Suppressor macrophage treated with lipopolysaccharide for 1 hour (primary cell): ENCODE data around the gene GALK2.
"Not testable (repeated sequence)": the region's sequence is repeated elsewhere in the genome, so short reads cannot be mapped to it uniquely, and the experiment has no call there.

ENCODE experiments used
- DNase-seq, 3 donors: peaks; one replicate each; pipeline ENCODE4 v3.0.0-alpha.2; 2020 to 2022

Gene GALK2

GRCh38 chr15:49287481-49287880 lies 117.4 kb downstream of the GALK2 start:
- DNase-seq, result no peak

DNA sequence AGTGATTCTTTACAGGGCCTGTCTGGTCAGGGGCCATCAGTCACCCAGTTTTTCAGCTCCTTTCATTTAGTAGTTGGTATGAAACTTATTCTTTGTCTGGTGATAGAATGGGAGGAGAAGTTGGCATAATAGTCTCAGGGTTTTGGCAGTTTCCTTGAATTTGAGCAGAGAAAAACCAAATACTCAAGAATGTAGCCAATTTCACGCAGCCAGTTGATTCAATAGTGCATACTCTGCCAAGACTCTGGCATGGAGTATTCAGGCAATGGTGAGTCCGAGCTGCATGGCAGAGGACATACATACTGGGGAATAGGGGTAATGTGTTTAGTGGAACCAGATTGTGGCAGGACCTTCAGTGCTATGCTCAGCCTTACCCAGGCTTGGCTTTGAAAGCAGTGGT lies 118.3 kb downstream of the GALK2 start:
- DNase-seq, result no peak

DNA sequence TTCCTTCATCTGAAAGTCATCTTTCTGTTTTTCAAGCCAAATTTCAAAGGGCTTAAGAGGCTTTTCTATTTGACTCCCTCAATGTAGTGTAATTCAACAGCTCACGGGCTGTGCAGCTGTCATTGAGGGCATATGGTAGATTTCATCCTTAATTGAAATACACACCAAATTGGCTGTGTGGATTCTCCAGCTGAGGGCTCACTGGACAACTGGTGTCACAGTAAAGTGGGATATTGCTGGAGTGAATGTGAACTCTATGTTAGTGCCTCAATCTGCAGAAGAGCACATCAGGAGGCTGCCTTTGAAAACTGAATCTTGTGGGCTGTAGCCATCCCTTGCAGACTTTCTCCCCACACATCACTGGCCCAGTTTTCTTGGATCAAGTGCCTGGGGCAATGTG lies 120.1 kb downstream of the GALK2 start:
- no peak for DNase-seq

- no peak for DNase-seq
Observed at GRCh38 chr15:49293941-49294340, 123.9 kb downstream of the GALK2 start.

GRCh38 chr15:49296258-49296657 lies 126.2 kb downstream of the GALK2 start:
- no peak for DNase-seq

DNA sequence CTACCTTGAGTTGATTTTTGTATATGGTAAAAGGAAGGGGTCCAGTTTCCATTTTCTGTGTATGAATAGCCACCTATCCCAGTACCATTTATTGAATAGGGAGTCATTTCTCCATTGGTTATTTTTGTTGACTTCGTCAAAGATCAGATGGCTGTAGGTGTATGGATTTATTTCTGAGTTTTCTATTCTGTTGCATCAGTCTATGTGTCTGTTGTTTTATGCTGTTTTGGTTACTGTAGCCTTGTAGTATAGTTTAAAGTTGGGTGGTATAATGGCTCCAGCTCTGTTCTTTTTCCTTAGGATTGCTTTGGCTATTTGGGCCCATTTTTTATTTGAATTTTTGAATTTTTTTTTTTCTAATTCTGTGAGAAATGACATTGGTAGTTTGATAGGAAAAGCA lies 127.5 kb downstream of the GALK2 start:
- no peak for DNase-seq

- no peak for DNase-seq
Observed at GRCh38 chr15:49300856-49301255, 130.8 kb downstream of the GALK2 start.

DNA sequence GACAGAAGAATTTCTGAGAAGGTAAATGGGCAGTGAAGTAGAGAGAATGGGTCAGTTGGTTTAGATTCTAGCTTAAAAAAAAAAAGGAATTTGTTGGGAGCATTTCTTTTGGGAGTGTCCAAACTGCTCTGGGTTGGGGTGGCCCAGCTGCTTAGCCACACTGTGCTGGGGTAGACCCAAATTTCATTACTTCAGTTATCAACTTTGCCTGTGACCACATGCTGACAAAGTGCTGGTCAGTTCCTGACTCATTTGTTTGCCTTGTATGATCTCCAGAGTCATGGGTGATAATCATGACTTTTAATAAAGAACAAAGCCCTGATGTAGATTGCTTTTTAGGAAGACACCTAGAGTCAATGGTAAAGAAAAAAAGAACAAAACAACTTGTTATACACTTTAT lies 131.5 kb downstream of the GALK2 start:
- DNase-seq, result peak in 1 of 3 donors; percentile 28

DNA sequence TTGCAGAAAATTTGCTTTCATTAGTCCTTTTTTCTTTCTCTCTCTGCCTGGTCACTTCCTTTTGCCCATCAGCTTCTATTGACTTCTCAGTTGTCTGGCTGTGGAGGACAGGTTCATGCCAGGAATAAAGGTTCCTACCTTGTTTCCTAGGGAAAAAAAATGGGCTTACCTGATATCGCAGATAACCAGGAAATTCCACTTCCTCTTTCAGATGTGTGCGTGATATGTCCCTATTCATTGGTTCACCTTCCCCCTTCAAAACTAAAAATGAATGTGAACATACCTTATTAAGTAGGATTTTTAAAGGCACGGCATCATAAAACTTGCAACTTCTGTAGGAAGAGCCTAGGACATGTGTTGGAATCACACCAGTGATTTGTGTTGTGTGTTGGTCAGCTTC lies 133.0 kb downstream of the GALK2 start:
- no peak for DNase-seq

- peak; percentile 40 to 66 (median 61) for DNase-seq
Observed at GRCh38 chr15:49306551-49306950, 136.5 kb downstream of the GALK2 start.

DNA sequence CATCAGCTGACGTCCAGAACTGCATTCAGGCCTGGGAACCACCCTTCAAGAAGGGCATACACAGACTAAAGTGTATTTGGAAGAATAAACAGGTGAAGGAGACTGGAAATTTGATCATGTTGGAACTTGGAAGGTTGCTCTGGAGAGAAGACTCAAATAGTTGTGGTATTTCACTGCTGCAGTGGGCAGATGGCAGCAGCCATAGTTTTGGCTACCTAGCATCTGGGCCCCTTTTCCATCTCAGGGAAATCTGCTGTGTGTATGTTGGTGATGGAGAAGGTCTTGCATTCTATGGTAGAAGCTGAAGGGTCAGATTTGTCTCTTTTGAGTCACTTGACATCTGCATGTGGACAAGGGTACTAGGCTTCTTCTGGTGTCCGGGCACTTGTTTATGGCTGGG lies 138.6 kb downstream of the GALK2 start:
- no peak for DNase-seq

DNA sequence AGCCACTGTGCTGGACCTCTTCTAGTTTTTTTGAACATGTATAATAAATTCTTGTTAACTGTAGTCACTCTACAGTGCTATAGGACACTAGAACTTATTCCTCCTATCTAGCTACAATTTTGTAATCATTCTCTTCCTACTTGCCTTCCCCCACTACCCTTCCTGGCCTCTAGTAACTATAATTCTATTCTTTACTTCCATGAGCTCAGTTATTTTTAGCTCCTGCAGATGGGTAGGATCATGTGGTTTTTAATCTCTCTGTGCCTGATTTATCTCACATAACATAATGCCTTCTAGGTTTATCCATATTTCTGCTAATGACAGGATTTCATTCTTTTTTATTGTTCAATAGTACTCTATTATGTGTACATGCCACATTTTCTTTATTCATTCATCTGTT lies 139.8 kb downstream of the GALK2 start:
- DNase-seq, result no peak

GRCh38 chr15:49313650-49314049 lies 143.6 kb downstream of the GALK2 start:
- peak; percentile 63 to 77 (median 76) for DNase-seq

- DNase-seq, result no peak
Observed at GRCh38 chr15:49314716-49315115, 144.7 kb downstream of the GALK2 start.

DNA sequence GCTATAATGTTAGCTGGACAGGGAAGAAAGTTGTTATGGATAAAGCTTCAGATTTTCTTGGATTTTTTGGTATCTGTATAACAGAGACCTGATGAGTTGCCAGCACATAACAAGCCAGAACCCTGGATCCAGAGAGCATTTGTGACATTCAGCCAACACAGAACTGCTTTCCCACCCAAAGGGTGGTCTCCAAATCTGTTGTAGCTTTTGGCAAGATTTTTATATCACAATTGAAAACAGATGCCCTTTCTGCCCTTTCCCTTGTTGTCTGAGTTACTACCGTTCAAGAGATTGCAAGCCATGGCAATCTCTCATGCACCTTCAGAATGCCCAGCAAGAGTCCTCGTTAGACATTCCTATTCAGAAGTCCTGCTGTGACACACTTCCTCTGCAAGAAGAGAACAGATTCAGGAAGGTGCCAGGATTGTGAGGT lies 145.4 kb downstream of the GALK2 start:
- DNase-seq, result no peak

- peak; percentile 80 to 95 (median 91) for DNase-seq
Observed at GRCh38 chr15:49320351-49320750, 150.3 kb downstream of the GALK2 start.

DNA sequence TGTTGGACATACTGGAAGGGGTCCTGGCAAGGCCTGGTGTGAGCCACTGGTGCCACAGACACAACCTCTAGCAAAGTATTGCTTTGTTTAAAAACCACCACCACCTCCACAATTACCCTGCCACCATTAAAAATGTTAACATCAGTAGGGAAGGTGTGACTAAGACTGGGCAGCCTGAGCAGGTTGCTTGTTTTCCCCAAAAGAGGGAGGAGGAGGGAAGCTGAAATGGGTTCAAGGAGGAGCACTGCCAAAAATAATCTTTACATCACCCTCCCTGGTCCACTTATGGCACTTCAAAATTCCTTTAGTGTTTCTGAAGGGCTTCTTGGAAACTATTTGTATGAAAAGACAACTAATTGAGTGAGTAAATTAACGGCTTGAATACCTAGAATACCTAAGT lies 153.2 kb downstream of the GALK2 start:
- DNase-seq, result no peak

GRCh38 chr15:49327927-49328326 lies 157.9 kb downstream of the GALK2 start:
- DNase-seq, result no peak

- DNase-seq, result no peak
Observed at GRCh38 chr15:49328941-49329340, 158.9 kb downstream of the GALK2 start.

DNA sequence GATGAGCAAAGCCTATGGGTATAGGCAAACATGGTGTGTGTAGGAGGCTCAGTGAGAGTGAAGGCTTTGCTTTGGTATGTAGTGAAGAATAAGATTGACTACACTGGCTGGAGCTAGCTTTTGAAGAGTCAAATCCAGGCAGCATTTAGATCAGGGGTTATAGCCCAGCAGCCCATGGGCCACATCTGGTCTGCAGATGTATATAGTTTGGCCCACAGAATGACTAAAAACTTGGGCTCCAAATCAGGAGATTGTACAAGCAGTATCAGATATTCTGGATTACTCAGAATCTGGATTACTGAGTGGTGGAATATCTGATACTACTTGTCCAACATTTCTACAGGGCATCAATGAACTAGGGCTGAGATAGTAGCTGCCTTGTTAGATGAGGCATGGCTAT lies 160.1 kb downstream of the GALK2 start:
- DNase-seq, result no peak

DNA sequence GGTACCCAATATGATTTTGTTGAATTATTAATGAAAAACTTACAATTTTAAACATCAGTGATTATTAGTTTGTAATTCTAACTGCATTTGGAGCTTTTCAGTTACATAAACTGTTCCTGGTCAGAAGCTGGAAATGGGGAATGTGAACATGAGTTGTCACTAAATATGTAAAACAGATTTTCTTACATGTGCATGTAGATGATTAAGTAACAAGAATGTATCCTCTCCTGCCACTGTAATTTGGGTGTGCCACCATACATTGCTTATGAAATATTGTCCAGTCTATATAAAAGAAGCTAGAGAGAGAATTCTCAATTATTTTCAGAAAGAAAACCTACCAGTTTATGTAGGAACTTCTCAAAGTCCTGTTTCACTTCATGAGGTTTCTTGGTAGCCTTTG lies 161.4 kb downstream of the GALK2 start:
- DNase-seq, result no peak

GRCh38 chr15:49331951-49332350 lies 161.9 kb downstream of the GALK2 start:
- DNase-seq, result peak in 1 of 3 donors; percentile 27

GRCh38 chr15:49339656-49340055 lies 169.6 kb downstream of the GALK2 start:
- DNase-seq, result no peak

- DNase-seq, result no peak
Observed at GRCh38 chr15:49343546-49343945, 173.5 kb downstream of the GALK2 start.

- DNase-seq, result not testable (repeated sequence)
Observed at GRCh38 chr15:49354439-49354838, 184.4 kb downstream of the GALK2 start.

- DNase-seq, result no peak
Observed at GRCh38 chr15:49361370-49361769, 191.3 kb downstream of the GALK2 start.
